Suppressor macrophage treated with lipopolysaccharide for 1 hour (primary cell): ENCODE results near the gene RNF31.

Experiments
- DNase-seq, 3 donors: peaks; one replicate each; pipeline ENCODE4 v3.0.0-alpha.2; 2020 to 2022

The RNF31 gene

DNA sequence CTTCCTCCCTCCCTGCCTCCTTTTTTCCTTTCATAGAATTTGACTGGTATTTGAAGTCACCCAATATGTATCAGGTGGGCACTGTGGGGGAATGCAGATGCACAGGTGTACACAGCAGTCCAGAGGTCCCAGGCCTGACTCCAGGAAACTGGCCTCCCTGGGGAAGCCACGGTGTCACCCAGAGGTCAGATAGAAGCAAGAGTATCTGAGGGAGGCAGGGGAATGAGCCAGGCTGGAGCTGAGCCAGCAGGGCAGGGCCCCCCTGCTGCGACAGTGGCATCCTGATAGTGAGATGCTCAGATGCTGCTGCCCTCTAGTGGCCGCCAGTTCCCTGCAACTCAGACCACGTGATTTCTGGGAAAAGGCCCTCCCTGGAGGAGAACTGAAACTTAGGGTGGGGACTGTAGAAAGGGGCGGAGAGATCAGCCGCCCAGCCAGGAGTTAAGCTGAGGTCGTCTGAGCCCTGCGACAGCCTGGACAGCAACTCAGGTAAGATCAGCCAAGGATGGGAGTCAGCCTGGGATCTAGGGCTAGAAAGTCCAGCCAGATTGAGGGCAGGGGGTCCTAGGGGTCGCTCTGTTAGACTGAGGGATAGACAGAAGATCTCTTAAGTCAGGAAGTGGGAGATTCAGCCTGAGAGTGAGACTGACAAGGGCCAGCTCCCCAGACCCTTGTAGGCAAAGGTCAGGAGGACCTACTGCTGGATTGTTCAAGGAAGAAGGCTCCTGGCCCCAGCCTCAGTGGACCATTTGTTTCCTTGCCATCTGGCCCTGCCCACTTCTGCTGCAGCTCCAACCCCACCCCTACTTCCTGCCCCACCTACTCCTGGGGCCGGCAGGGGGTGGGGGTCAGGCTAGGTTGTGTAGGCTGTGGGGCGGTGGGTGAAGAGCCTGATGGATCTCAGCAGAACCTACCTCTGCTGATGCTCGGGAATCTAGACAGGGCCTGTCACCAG lies 13.8 kb downstream of the RNF31 start, which contains the start of gene IRF9:
IRF9 (plus strand) TSS at position 416 of the 955 bp plus-strand sequence. CDS start 880 bp downstream, outside the sequence.
- DNase-seq, result peak; percentile 95 to 97 (median 96)

DNA sequence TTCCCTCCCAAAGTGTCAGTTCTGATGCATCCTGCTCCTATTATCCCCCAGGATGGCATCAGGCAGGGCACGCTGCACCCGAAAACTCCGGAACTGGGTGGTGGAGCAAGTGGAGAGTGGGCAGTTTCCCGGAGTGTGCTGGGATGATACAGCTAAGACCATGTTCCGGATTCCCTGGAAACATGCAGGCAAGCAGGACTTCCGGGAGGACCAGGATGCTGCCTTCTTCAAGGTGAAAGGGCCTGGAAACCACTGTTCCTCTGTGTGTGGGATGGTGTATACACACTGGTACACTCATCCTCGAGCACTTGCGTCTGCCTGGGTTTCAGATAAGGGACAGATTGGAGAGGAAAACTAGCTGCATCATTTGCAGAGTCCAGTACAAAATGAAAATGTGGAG lies 14.8 kb downstream of the RNF31 start:
- peak in 1 of 3 donors; percentile 24 for DNase-seq

DNA sequence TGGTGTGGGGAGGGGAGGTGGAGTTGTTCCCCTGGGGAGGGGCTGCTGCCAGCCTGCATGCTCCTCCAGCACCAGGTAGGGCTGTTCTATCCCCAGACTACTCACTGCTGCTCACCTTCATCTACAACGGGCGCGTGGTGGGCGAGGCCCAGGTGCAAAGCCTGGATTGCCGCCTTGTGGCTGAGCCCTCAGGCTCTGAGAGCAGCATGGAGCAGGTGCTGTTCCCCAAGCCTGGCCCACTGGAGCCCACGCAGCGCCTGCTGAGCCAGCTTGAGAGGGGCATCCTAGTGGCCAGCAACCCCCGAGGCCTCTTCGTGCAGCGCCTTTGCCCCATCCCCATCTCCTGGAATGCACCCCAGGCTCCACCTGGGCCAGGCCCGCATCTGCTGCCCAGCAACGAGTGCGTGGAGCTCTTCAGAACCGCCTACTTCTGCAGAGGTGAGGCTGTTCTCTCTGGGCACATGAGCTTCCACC lies 17.3 kb downstream of the RNF31 start:
- DNase-seq, result no peak

DNA sequence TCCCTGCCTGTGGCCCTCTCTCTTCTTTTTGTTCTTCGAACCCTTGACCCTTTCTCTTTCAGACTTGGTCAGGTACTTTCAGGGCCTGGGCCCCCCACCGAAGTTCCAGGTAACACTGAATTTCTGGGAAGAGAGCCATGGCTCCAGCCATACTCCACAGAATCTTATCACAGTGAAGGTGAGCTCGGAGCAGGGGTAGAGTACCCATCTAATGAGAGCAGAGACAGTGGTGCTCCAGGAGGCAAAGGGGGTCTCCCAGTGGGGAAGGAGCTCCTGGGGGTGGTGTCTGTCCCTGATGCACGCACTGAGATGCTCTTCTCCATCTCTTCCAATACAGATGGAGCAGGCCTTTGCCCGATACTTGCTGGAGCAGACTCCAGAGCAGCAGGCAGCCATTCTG lies 18.5 kb downstream of the RNF31 start:
- no peak for DNase-seq

DNA sequence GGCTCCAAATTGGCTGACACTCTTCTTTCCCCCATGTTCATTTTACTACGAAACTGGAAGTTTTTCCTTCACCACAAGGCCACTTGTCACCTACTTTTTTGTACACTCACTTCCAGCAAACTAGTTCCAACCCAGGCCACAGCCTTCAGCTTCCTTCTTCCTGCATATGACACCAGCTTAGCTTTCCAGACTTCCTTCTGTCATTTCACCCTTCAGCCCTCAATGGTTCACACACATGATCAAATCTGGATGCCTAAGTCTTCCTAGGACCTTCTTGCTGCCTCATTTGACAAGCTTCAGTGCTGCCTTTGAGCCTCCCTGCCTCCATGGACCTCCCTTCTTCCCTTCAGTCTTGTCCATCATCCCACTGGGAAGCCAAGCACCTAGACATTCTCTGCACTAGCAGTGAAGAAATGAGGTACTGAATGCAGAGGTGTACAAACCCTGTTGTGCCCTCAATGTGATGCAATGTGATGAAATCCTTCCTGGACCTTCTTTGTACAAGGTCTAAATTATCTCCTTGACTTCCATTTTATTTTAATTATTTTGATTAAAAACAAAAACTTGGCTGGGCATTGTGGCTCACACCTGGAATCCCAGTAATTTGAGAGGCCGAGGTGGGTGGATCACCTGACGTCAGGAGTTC lies 20.3 kb downstream of the RNF31 start:
- DNase-seq, result peak; percentile 59 to 74 (median 72)

DNA sequence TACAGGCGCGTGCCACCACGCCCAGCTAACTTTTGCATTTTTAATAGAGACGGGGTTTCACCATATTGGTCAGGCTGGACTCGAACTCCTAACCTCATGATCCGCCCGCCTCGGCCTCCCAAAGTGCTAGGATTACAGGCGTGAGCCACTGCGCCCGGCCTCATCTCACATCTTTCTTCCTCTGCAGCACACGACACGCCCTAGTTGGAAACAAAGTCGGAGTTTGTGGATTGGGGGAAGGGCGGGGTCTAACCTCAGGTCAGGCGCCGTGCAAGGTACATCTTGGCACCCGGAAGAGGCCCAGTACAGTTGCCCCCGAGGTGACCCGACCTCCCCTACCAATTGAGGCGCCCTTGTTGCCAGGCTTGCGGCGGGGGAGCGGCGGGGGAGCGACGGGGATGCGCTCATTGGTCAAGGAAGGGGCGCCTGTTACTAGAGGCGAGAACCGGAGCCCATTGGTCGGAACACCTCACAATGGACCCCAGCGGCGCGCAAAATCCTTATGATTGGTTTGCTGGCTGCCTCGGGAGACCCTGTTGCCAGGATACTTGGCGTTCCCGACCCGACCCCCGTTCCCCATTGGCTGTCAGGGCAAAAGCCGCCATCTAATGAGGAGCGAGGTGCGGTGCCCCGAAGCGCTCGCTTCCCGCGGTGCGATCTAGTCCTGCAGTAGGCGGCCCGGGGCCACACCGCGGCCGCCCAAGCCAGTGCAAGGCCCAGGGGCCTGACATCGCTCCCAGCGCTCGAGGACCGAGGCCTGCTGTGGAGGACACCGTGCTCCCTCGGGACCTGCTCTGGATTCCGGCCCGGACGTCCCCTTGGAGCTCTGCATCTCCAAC lies 24.3 kb downstream of the RNF31 start, which contains the start of gene REC8:
REC8 (plus strand) TSS at position 659 of the 839 bp plus-strand sequence. CDS start 473 bp downstream, outside the sequence.
- DNase-seq, result peak in 2 of 3 donors; percentile 20 to 36

DNA sequence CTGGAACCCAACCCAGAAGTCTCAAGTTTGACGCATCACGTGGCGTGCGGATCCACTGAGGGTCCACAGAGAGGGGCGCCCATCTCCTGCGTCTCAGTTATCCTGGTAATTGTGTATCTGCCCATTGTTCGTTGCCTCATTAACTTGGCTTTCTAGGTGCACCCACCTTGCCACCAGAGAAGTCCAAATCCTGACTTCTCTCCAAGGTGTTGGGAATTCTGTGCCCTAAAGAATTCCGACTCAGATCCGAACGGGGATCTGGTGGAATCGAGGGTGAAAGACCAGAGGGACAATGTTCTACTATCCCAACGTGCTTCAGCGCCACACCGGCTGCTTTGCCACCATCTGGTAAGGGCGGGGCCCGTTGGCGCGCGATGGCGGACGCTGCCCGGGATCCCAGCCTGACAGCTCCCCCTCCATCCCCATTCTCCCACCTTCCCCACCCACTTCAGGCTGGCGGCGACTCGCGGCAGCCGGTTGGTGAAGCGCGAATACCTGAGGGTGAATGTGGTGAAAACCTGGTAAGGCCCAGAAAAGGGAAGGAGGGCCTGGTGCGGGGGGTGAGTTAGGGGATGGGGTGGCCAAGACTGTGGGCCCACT lies 25.1 kb downstream of the RNF31 start:
- no peak for DNase-seq

DNA sequence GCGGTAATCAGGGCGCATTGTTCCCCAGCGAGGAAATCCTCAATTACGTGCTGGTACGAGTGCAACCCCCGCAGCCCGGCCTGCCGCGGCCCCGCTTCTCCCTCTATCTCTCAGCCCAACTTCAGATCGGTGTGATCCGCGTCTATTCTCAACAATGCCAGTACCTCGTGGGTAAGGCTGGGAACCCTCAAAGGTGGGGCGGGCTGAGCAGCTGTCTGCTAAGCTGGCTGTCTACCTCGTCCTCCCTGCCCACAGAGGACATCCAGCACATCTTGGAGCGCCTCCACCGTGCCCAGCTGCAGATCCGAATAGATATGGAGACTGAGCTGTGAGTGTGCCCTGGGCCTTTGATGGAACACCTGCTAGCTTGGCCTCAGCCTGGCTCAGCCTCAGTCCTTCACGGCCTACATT lies 25.6 kb downstream of the RNF31 start:
- no peak for DNase-seq

DNA sequence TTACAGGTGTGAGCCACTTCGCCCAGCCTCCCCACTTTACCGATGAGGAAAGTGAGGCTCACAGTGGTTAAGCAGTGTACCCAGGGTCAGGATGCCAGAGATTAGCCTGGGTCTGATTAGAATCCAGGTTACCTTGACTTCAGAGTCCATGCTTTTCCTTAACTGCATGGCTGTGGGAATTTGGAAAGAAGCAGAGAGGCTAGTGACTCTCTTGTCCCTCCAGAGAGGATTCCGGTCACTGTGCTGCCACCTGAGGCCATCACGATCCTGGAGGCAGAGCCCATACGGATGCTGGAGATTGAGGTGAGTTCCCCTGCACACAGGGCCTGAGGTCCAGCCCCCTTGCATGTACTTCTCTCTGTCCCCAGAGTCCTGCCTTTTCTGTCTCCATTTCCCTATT lies 29.3 kb downstream of the RNF31 start:
- no peak for DNase-seq

DNA sequence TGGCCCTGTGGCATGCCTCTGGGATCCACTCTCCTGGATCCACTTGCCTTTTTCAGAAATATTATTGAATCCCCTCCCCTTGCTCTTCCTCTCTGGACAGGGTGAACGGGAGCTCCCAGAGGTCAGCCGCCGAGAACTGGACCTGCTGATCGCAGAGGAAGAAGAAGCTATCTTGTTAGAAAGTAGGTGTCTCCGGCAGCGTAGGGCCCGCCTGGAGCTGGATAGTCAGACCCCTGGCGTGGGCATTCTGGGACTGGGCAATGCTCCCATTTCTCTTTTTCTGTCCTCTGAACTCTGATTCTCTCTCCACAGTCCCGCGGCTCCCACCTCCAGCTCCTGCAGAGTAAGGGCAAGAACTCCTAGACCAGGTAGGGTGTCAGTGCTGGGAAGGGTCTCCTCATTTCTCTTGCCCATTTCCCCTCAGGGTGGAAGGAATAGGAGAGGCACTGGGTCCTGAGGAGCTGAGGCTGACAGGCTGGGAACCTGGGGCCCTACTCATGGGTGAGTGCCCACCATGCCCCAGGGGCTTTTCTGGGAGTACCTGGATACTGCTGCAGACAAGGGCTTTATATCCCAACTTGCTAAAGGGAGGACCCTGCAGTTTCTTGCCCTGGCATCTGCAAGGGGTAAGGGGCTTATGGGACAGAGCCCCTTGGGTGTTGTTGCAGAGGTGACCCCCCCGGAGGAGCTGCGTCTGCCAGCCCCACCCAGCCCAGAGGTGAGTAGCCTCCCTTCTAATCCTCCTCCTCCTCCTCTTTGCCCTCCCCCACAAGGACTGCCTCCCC lies 29.9 kb downstream of the RNF31 start:
- no peak for DNase-seq

DNA sequence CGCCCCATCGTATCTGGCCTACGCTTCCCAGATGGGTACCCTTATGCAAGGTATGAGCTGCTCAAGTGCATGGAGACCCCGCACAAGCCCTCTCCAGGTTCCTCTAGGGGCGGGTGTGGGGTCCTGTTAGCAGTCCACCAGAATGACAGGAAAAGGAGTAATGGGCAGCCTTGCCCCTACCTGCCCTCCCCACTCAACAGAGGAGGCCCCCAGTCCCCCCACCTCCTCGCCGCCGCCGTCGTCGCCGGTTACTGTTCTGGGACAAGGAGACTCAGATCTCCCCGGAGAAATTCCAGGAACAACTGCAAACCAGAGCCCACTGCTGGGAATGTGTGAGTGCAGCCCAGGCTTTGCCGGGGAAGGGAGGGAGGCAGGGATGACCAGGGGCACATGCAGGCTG lies 30.6 kb downstream of the RNF31 start:
- no peak for DNase-seq

DNA sequence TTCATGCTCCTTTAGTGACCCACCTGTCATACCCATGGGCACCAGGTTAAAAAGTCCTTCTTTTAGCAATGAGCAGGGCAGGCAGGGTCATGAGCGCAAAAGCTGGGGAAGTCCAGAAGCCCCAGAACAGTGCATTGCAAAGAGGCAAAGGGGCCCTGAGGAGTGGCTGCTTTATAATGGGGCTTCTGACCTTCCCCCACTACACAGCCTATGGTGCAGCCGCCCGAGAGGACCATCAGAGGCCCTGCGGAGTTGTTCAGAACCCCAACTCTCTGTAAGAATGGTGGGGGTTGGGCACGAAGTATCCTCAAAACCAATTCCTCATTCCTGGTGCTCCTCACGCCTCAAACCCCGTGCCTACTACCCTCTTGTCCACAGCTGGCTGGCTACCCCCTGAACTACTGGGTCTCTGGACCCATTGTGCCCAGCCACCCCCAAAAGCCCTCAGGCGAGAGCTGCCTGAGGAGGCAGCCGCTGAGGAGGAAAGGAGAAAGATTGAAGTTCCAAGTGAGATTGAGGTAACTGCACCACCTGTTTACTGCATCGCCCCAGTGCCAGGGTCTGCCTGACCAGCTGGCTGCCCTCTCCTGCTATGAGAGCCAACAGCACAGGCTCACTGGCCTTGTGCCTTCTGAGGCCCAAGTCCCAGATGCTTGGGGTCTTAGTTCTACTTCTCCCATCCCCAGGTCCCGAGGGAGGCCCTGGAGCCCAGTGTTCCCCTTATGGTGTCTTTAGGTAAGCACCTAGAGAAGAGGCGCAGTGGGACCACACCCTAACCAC lies 31.3 kb downstream of the RNF31 start:
- DNase-seq, result no peak

DNA sequence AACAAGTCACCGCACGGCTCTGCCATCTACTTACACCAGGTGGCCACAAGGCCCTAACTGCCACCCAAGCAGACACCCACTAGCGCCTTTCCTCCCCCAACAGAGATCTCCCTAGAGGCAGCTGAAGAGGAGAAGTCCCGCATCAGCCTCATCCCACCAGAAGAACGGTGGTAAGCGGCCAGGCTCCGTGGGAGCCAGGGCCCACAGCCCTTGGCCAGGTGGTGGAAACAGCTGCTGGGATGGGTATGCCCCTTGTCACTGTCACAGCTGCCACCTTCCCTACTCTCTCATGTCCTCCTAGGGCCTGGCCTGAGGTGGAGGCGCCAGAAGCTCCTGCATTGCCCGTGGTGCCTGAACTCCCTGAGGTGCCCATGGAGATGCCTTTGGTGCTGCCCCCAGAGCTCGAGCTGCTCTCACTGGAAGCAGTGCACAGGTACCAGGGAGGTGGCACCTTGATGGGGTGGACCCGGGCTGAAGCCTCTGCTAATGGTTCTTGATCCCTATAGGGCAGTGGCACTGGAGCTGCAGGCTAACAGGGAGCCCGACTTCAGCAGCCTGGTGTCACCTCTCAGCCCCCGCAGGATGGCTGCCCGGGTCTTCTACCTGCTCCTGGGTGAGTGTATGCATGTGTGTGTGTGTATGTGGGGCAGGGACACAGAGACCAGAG lies 32.1 kb downstream of the RNF31 start:
- DNase-seq, result no peak

DNA sequence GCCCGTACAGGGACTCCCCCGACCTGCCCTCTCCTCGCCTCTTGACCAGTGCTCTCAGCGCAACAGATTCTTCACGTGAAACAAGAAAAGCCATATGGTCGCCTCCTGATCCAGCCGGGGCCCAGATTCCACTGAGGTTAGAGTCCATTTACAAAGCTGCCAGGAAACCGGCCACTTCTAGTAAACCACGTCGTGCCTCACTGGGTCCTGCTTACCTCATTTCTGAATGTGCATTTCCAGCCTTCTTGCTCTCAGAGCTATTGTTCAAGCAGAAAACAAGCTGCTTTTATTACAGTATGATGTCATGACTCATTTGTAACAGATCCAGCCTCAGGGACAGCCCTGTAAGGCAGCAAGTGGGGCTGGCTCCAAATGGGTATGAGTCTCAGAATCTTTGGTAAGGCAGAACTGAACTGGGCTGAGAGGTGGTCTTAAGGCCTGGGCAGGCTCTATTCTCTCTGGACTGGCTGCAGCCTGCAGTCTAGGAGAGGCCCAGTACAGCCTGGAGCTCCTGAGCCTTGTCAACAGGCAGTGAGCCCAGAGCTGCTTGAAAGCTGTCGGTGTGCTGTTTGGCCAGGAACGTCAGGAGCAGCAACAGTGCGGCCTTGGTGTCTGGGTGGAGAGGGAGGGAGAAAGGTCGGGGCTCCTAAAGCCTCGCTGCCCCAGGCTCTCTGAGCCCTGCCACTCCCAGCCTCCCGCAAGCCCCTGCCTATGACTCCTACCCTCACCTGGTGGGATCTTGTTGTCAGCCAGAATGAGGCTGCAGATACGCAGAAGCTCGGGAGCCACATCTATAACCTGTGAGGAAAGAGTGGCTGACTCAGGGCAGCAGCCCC lies 32.9 kb downstream of the RNF31 start:
- DNase-seq, result no peak

DNA sequence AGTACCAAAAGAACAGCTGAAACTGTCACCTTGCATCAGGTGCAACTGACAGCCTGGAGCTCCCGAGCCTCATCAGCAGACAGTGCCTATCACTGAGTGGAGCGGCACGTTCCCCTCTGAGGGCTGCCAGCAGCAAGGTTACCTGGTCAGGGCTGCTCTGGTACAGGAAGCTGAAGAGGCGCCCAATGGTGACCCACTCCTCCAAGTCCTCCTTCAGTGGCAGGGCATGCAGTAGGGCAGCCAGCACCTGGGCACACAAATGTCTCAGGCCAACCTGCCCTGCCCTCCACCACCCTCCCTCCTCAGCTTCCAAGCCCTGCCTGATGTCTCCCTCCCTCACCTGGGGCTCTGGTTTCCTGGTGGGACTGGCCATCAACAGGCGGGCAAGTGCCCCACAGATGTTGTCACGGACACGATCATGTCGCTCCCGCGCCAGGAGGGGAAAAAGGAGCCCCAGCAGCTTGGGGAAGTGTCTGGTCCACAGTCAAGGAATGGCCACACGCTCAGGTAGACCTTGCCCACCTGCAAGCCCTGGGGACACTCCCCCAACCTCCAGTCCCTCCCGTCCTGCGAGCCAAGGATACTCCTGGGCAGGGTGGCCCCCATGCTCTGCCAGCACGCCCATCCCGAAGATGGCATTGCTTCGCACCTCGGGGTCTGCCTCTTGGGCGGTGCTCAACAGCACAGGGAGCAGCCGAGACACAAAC lies 34.2 kb downstream of the RNF31 start:
- DNase-seq, result no peak

DNA sequence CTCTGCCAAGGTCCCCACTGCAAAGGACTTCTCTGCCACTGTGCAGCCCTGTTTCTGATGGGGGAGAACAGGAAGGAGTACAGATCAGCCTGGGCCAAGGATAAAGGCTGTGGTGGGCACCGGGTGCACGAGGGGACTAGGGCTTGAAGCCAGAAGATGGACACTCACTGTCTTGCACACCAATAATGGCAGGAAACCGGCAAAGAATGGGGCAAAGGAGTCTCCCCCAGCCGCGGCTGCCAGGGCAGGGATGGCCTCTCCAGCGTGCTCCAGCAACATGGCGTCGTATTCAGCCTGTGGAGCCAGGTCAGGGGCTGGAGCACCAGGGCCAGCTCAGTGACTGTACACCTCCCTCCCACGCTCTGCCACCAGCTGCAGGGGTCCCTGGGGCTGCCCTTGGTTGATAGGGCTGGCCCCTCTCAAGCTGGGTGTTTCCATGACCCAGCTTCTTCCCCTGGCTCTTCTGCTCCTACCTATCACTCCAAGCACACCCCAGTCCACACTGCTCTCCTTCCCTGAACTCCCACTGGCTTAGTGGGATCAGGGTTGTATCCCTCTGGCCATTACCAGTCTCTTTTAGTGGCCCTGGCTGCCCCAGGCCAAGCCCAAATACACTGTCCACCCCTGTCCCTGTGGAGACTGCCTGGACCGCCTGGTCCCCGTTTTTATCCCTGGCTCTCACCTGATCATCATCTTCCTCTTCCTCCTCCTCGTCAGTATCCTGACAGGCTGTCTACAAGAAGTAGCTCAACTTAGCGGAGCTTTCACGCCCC lies 35.0 kb downstream of the RNF31 start:
- DNase-seq, result no peak

DNA sequence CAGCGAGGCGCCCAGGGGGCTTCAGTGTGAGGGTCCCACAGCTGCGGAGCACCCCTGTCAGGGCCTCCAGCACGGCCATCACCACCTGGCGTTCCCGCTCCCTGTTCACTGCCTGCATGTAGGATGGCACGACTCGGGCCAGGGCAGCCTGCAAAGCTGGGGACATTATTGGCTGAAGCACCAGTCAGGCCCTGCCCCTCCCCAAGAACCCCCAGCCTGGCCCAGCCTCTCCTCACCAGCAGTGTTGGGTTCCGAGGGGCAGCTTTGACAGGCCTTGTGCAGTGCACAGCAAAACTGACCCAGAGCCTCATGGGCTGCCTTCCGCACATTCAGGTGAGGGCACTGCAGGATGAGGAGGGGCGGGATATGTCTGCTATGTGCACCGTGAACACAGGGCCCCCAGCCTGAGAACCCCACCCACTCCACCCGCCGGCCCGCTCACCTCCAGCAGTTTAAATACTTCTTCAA lies 35.8 kb downstream of the RNF31 start:
- DNase-seq, result no peak
